HepG2 (cell line): Measurements from ENCODE around the gene CHID1. TPM values are rescaled to one million over a fixed set of nuclear protein-coding genes. Genes with fewer than 3 reads are reported as not detected.

Experiments used
- ARHGAP35 ChIP-seq: sonication (generic); formaldehyde crosslinking; IDR thresholded peaks from 2 replicates; pipeline ENCODE4 v1.9.0; 2022; ENCODE audit warnings: mild to moderate bottlenecking, inconsistent platforms, moderate library complexity, missing genetic modification reagents, borderline replicate concordance
- BRD4 ChIP-seq: sonication (generic); formaldehyde crosslinking; IDR thresholded peaks from 2 replicates; pipeline ENCODE4 v1.4.0; 2020; ENCODE audit warnings: missing genetic modification reagents
- PCBP2 ChIP-seq: fragments of 200-400 bp; formaldehyde crosslinking; optimal IDR thresholded peaks from 2 replicates; pipeline ENCODE3; 2018; ENCODE audit warnings: low read length, low read depth; ENCODE audit not compliant: poor library complexity, severe bottlenecking
- PITX1 ChIP-seq: sonication (generic); formaldehyde crosslinking; IDR thresholded peaks from 2 replicates; pipeline ENCODE4 v1.5.1; 2020; ENCODE audit warnings: mild to moderate bottlenecking, missing genetic modification reagents
- ZFY ChIP-seq: sonication (generic); formaldehyde crosslinking; IDR thresholded peaks from 2 replicates; pipeline ENCODE4 v1.4.0; 2020; ENCODE audit warnings: missing genetic modification reagents
- ZNF101 ChIP-seq: sonication (generic); formaldehyde crosslinking; IDR thresholded peaks from 2 replicates; pipeline ENCODE4 v1.4.0; 2020; ENCODE audit warnings: mild to moderate bottlenecking, low read depth, missing genetic modification reagents, borderline replicate concordance
- ZNF274 ChIP-seq: sonication (generic); formaldehyde crosslinking; IDR thresholded peaks from 2 replicates; pipeline ENCODE4 v1.5.1; 2020; ENCODE audit warnings: mild to moderate bottlenecking, missing genetic modification reagents
- ZNF326 ChIP-seq: sonication (generic); formaldehyde crosslinking; IDR thresholded peaks from 2 replicates; pipeline ENCODE4 v1.4.0; 2020; ENCODE audit warnings: missing genetic modification reagents, borderline replicate concordance
- polyA plus RNA-seq, 8 experiments: library from polyadenylated mRNA; depleted of rRNA in 3 of 8; stranded (reverse) in 7 of 8; unstranded in 1 of 8; fragments of >200 nt; fragmentation: Illumina TruSeq in 4 of 8; extraction: Trizol in 4 of 8; gene quantifications; 2 replicates each; pipeline versions ENCODE4 v1.2.1 to v1.2.3, GENCODE V29; 2011 to 2016; ENCODE audit warnings: low read depth in 4 of 8, missing spikeins in 1 of 8, mixed read lengths in 1 of 8; ENCODE audit not compliant: insufficient read depth in 1 of 8
- total RNA-seq, 5 experiments: library from RNA; depleted of rRNA; stranded (reverse); fragments of >200 nt; fragmentation: Illumina TruSeq; extraction: Trizol; gene quantifications; 2 replicates each; pipeline ENCODE4 v1.2.3, GENCODE V29; 2016; ENCODE audit warnings: low read depth in 1 of 5
- TF ChIP-seq, protein P1 (sequence below): sonication (generic); formaldehyde crosslinking; IDR thresholded peaks from 2 replicates; pipeline ENCODE4 v1.4.0; 2020; ENCODE audit warnings: missing genetic modification reagents
- TF ChIP-seq, protein P2 (sequence below), 2 experiments: sonication (generic) in 1 of 2; formaldehyde crosslinking in 1 of 2; IDR thresholded peaks; 2 replicates each; pipeline versions ENCODE4 v1.4.0 to v1.6.1; 2018 to 2020; ENCODE audit warnings: missing genetic modification reagents in 2 of 2, borderline replicate concordance in 1 of 2, low read depth in 1 of 2, mild to moderate bottlenecking in 1 of 2, missing biosample characterization in 1 of 2
- TF ChIP-seq, protein P3 (sequence below): sonication (generic); formaldehyde crosslinking; IDR thresholded peaks from 2 replicates; pipeline ENCODE4 v1.5.1; 2020; ENCODE audit warnings: mild to moderate bottlenecking, missing genetic modification reagents

CHID1 gene
- total and polyA plus RNA-seq, 2 of the 13 experiments (the other 11 are each of a cell fraction or from before 2014, with no cell fraction given) = 65.1 to 93.6 TPM

DNA sequence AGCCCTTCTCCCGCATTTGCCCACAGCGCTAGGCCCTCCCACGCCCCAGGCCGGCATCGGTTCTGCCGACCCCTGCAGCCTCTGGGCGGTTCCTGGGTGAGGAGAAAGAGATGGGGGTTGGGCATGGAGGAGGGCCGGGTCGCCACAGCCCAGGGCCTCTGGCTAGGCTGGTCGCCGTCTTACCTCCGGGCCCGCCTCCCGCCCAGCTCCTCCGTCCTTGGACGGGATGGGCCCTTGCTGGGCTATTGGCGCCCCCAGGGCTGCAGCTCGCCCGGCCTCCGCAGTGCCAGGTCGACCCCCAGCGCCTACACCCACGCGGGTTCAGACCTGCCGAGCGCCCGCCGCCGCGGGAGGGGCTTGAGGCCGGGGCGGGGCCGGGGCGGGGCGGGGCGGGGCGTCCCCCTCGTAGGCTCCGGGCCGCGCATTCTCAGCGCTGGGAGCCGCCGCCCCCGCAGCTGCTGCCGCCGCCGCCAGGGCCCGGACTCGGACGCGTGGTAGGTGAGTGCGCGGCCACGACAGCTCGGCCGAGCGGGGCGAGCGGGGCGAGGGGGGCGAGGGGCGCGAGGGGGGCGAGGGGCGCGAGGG, 78.0 kb downstream of the CHID1 start, which contains the start of gene CD151 (continued):
- TF ChIP-seq ZNF326 (CRISPR knock-in tag) = no peak
- TF ChIP-seq PCBP2 = no peak
- TF ChIP-seq, protein P1, sequence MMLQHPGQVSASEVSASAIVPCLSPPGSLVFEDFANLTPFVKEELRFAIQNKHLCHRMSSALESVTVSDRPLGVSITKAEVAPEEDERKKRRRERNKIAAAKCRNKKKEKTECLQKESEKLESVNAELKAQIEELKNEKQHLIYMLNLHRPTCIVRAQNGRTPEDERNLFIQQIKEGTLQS (CRISPR knock-in tag) = no peak
- TF ChIP-seq PITX1 = 0 out of 2 replicates have a peak, but pooled peaks have one; percentile 24
- TF ChIP-seq, protein P2, sequence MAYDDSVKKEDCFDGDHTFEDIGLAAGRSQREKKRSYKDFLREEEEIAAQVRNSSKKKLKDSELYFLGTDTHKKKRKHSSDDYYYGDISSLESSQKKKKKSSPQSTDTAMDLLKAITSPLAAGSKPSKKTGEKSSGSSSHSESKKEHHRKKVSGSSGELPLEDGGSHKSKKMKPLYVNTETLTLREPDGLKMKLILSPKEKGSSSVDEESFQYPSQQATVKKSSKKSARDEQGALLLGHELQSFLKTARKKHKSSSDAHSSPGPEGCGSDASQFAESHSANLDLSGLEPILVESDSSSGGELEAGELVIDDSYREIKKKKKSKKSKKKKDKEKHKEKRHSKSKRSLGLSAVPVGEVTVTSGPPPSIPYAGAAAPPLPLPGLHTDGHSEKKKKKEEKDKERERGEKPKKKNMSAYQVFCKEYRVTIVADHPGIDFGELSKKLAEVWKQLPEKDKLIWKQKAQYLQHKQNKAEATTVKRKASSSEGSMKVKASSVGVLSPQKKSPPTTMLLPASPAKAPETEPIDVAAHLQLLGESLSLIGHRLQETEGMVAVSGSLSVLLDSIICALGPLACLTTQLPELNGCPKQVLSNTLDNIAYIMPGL (CRISPR knock-in tag; IDR thresholded peaks at IDR 0.05; ENCODE audit: borderline replicate concordance in 1 of 2, low read depth in 1 of 2) = 0 out of 4 replicates have a peak, but pooled peaks of 1 of the 2 experiments have one; percentile 8
- TF ChIP-seq BRD4 (CRISPR knock-in tag) = no peak
- TF ChIP-seq ZNF101 = no peak
- peak; percentile 51 for TF ChIP-seq ZFY (CRISPR knock-in tag)
- no peak for TF ChIP-seq ZNF274 (CRISPR knock-in tag)
- TF ChIP-seq ARHGAP35 = 0 out of 2 replicates have a peak, but pooled peaks have one; percentile 45
- TF ChIP-seq, protein P3, sequence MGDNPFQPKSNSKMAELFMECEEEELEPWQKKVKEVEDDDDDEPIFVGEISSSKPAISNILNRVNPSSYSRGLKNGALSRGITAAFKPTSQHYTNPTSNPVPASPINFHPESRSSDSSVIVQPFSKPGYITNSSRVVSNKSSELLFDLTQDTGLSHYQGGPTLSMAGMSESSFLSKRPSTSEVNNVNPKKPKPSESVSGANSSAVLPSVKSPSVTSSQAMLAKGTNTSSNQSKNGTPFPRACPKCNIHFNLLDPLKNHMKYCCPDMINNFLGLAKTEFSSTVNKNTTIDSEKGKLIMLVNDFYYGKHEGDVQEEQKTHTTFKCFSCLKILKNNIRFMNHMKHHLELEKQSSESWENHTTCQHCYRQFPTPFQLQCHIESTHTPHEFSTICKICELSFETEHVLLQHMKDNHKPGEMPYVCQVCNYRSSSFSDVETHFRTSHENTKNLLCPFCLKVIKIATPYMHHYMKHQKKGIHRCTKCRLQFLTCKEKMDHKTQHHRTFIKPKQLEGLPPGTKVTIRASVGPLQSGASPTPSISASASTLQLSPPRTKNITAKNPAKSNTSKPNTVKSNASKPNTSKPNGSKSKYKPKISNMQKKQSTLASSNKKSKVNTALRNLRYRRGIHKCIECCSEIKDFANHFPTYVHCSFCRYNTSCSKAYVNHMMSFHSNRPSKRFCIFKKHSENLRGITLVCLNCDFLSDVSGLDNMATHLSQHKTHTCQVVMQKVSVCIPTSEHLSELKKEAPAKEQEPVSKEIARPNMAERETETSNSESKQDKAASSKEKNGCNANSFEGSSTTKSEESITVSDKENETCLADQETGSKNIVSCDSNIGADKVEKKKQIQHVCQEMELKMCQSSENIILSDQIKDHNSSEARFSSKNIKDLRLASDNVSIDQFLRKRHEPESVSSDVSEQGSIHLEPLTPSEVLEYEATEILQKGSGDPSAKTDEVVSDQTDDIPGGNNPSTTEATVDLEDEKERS (CRISPR knock-in tag) = 0 out of 2 replicates have a peak, but pooled peaks have one; percentile 34
